GM08714 (cell line): ENCODE measurements around the gene CALD1.
A peak's percentile ranks its signal among the peaks of the same experiment; 100 is the strongest.

Experiments
- H3K4me3 ChIP-seq: fragments of 200-500 bp; sonication (Bioruptor generic); 2 replicates; pipeline ENCODE4 v1.5.1; 2014; ENCODE audit warnings: mild to moderate bottlenecking, low read length, inconsistent platforms
- ZNF274 ChIP-seq: IDR thresholded peaks from 2 replicates; pipeline ENCODE4 v1.6.1; 2012; ENCODE audit warnings: mild to moderate bottlenecking, low read depth, low read length

The CALD1 gene

GRCh38 chr7:134986363-134987251 is 207.2 kb downstream of the CALD1 start, which contains the start of gene AGBL3:
Gene AGBL3 (plus strand): TSS chr7:134986508. CDS start chr7:134987934, 1,426 bp downstream.
- TF ChIP-seq ZNF274, result no peak

GRCh38 chr7:134988161-134988560 is 208.7 kb downstream of the CALD1 start:
- TF ChIP-seq ZNF274, result no peak
- peak overlapping the region; percentile 94 for H3K4me3 ChIP-seq

More at GRCh38 chr7:134986363-134987251, 207.2 kb downstream of the CALD1 start, which contains the start of gene AGBL3:
- H3K4me3 ChIP-seq, result peak within 1 kb of the TSS; percentile 94

- TF ChIP-seq ZNF274, result no peak
- peak overlapping the region; percentile 10 for H3K4me3 ChIP-seq
These were observed 212.3 kb downstream of the CALD1 start for GRCh38 chr7:134991469-134992339.

- peak overlapping the region; percentile 57 for H3K4me3 ChIP-seq
- TF ChIP-seq ZNF274, result no peak
These were observed 213.3 kb downstream of the CALD1 start for GRCh38 chr7:134992626-134993179.

GRCh38 chr7:134993877-134994456 is 214.5 kb downstream of the CALD1 start:
- no peak for TF ChIP-seq ZNF274
- no peak overlapping the region for H3K4me3 ChIP-seq

- no peak for TF ChIP-seq ZNF274
These were observed 216.0 kb downstream of the CALD1 start for GRCh38 chr7:134995239-134996096.

GRCh38 chr7:134996097-134996550 is 216.7 kb downstream of the CALD1 start:
- H3K4me3 ChIP-seq, result peak overlapping the region; percentile 5; the same call in 1 of the 2 replicates
- TF ChIP-seq ZNF274, result no peak

More at GRCh38 chr7:134995239-134996096, 216.0 kb downstream of the CALD1 start:
- H3K4me3 ChIP-seq, result peak overlapping the region; percentile 5; the same call in 1 of the 2 replicates

- no peak overlapping the region for H3K4me3 ChIP-seq
- no peak for TF ChIP-seq ZNF274
These were observed 217.9 kb downstream of the CALD1 start for GRCh38 chr7:134997214-134997885.

- no peak overlapping the region for H3K4me3 ChIP-seq
- TF ChIP-seq ZNF274, result no peak
These were observed 219.7 kb downstream of the CALD1 start for GRCh38 chr7:134999136-134999535.

- no peak for TF ChIP-seq ZNF274
- H3K4me3 ChIP-seq, result no peak overlapping the region
These were observed 222.1 kb downstream of the CALD1 start for GRCh38 chr7:135001390-135002165.

- no peak for TF ChIP-seq ZNF274
- H3K4me3 ChIP-seq, result no peak overlapping the region
These were observed 232.8 kb downstream of the CALD1 start for GRCh38 chr7:135012229-135012628.
